GM19324 (cell line): ENCODE results near the gene SAMHD1.
"Not testable (repeated sequence)": the region's sequence is repeated elsewhere in the genome, so short reads cannot be mapped to it uniquely, and the experiment has no call there.

ENCODE experiments used
- ATAC-seq: cut with Tn5 transposase; IDR thresholded peaks from one replicate; pipeline ENCODE4 v1.9.1; 2021; ENCODE audit warnings: mild to moderate bottlenecking, moderate library complexity; ENCODE audit not compliant: unreplicated experiment, low FRiP score

The SAMHD1 gene

GRCh38 chr20:36956674-36957073, 5.2 kb upstream of the SAMHD1 start:
- no peak for ATAC-seq

- ATAC-seq: no peak
Measured at GRCh38 chr20:36956016-36956415, 4.5 kb upstream of the SAMHD1 start.

DNA sequence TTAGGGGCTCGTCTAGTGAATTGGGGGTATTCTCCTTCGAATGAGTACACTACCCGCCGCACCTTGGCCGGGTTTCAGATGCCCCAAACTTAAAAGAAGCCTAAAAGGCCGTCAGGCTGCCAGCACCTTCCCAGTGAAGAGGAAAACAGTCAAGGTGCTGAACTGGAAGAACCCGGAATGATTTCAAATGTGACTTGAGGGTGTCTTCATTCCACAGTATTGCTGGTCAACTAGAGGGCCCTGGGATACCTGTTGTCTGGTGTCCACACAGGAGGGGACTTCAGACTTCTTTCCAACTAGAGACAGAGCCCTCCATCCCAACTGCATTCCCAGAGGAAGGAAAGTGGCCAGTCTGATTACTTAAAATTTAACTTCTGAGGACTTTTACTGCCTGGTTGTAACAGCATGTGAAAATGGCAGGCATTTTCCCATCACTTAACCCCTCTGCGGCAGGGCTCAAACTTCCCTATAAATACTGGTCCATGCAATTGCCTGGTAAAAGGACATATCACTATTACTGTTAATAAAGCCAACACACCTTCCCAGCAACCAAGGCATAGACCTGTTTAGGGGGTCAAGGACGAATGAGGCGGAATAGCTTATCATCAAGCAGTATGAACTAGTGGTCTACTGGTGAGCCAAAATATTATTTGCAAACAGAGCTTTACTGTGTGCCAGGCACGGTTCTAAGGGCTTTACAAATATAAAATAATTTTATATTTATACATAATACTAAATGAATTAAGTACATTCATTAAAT, 651 bp upstream of the SAMHD1 start:
- no peak for ATAC-seq

DNA sequence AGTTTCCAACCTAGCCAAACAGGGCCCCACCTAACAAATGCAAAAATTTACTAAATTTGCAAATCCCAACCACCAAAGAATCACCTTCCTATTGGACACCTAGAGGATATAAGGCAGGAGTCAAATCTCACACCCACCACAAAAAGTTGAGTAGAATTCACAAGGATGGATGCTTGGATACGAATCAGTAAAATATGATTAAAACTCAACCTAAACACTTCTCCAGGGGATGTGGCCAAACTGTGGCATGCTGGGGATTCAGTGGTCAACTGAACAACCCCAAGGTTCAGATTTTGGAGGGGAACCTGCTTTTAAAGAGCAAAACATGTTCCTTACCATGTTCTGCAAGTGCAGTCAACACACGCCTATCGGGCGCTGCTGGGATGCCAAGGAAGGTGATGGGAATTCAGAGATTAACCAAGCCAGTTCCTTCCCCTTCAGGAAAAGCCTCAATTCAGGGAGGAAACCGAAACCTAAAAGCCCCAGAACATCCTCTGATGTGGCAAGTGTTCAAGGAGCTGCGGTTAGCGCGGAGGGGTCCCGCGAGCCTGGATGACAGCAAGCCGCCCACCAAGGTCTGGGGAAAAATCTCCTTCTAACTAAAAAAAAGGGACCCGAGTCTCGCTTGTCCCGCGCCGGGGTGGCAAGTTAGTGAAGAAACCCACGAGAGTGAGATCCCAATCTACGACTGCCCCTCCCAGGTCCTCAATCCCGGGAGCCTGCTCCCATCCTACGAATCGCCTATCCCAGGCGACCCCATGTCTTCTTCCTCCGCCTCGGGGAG, 902 bp downstream of the SAMHD1 start:
- ATAC-seq: no peak

GRCh38 chr20:36941401-36941835, 10.1 kb downstream of the SAMHD1 start:
- no peak for ATAC-seq

DNA sequence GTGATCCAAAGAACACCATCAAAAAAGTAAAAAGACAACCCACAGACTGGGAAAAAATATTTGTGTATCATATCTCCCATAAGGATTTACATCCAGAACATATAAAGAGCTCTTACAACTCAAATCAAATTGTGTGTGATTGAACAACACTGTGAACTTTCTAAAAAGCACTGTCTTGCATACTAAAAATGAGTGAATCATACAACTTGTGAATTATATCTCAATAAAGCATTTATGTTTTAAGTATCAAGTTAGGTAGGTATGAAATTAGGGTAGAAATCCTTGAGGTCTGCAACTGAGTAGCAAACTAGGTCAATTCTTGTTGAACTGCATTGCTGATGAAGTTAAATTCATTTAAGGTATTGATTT, 14.1 kb downstream of the SAMHD1 start:
- no peak for ATAC-seq

DNA sequence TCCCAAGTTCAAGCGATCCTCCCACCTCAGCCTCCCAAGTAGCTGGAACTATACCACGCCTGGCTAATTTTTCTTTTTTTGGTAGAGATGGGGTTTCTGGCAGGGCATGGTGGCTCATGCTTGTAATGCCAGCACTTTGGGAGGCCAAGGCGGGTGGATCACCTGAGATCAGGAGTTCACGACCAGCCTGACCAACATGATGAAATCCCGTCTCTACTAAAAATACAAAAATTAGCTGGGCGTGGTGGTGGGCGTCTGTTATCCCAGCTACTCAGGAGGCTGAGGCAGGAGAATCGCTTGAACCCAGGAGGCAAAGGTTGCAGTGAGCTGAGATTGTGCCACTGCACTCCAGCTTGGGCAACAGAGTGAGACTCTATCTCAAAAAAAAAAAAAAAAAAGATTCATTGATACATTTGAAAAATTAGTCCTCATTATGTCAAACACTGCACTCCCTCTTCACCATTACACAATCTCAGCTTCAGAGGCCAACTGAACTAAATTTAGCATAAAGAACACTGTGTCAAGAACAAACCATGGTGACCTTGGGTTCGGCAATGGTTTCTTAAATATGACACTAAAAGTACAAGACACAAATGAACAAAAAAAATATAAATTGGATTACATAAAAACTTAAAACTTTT, 14.6 kb downstream of the SAMHD1 start:
- not testable (repeated sequence) for ATAC-seq

DNA sequence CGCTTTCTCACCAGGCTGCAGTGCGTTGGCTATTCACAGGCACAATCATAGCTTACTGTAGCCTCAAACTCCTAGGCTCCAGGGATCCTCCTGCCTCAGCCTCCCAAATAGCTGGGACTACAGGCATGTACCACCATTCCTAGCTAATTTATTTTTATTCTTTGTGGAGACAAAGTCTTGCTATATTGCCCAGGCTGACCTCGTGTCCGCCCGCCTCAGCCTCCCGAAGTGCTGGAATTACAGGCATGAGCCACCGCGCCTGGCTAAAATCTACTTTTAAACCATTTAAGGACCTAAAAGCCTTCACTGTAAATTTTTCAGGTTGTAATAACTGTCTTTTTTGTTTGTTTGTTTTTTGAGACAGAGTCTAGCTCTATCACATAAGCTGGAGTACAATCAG, 15.2 kb downstream of the SAMHD1 start:
- ATAC-seq: no peak

DNA sequence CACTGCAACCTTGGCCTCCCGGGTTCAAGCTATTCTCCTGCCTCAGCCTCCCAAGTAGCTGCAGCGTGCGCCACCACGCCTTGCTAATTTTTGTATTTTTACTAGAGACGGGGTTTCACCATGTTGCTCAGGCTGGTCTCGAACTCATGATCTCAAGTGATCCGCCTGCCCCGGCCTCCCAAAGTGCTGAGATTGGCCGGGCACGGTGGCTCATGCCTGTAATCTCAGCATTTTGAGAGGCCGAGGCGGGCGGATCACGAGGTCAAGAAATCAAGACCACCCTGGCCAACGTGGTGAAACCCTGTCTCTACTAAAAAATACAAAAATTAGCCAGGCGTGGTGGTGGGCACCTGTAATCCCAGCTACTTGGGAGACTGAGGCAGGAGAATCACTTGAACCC, 17.9 kb downstream of the SAMHD1 start:
- ATAC-seq: not testable (repeated sequence)

DNA sequence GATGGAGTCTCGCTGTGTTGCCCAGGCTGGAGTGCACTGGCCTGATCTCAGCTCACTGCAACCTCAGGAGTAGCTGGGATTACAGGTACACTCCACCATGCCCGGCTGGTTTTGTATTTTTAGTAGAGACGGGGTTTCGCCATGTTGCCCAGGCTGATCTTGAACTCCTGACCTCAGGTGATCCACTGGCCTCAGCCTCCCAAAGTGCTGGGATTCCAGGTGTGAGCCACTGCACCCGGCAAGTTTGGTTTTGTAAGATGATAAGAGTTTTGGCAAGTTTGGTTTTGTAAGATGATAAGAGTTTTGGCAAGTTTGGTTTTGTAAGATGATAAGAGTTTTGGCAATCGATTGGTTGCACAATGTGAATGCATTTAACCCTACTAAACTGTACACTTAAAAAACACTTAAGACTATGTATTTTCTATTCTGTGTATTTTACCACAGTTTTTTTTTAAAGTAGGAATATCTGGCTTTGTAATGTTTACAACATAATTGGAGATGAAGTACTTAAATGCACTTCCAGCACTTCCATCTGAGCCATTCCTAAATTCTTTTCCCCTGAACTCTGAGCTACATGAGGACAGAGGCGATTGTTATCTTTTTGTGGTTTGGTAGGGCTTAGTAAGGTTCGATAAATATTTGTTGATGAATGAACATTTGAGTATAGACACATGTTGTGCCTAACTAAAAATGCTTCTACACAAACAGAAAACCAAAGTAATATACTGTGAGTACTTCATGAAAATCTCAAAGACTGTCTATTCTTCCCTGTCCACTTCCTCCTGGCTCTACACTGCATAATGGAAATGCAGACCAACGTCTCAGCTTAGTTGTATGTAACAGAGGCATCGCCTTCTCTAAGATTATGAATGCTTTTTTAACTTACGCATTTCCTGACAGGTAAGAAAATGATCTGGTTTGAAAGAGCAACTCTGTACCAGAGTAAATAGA, 18.8 kb downstream of the SAMHD1 start:
- ATAC-seq: no peak

- not testable (repeated sequence) for ATAC-seq
Measured at GRCh38 chr20:36932067-36932466, 19.4 kb downstream of the SAMHD1 start.

DNA sequence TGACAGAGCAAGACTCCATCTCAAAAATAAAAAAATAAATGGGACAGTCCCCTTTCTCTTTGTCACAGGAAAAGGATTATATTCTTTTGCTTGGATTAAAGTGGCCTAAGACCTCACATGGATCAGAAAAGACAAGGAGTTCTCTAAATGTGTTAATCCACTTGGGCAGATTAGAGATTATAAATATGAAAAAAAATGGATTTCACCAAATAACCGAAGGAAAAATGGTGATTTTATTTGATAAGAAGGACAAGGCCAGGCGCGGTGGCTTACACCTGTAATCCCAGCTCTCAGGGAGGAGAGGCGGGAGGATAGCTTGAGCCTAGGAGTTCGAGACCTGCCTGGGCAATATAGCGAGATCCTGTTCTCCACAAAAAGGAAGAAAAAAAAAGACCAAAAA, 21.8 kb downstream of the SAMHD1 start:
- no peak for ATAC-seq

DNA sequence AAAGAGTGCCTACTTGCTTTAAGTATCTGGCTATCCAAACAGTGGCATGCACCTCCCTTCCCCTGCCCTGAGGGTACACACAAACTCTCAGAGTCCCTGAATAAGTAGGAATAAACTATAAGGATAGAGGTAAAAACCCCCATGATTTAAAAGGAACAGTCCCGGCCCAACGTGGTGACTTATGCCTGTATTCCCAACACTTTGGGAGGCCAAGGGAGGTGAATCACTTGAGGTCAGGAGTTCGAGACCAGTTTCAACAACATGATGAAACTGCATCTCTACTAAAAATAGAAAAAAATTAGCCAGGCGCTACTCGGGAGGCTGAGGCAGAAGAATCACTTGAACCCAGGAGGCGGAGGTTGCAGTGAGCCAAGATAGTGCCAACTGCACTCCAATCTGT, 22.2 kb downstream of the SAMHD1 start:
- no peak for ATAC-seq

DNA sequence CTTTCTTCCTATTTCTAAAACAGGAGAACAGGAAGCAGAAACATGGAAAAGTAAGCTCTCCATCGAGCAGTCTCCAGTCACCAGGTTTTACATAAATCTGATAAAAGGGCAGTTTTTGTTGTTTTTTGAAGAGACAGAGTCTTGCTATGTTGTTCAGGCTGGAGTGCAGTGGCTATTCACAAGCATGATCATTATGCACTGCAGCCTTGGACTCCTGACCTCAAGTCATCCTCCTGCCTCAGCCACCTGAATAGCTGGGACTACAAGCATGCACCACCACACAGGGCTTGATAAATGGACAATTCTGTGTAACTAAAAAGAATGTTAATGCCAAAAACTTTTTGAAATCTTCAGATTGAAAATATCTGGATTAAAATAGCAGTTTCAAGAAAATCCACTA, 23.8 kb downstream of the SAMHD1 start:
- ATAC-seq: no peak

- ATAC-seq: no peak
Measured at GRCh38 chr20:36926653-36927200, 24.8 kb downstream of the SAMHD1 start.

DNA sequence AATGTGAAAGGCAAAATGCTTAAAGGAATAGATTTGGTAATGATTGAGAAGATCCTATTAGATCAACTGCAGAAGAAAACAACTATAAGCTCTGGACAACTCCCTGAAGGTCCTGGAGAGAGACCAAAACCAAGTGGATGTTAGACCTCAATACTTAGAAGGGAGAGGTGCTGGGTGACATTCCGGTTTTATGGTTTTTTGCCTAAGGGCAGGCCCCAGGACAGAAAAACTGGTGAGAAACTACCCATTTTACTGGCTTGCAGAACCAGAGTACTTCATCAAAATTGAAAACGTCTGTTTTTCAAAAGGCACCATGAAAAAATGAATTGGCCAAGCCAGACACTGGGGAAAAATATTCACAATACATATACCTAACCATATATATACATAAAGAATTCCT, 26.3 kb downstream of the SAMHD1 start:
- no peak for ATAC-seq

- no peak for ATAC-seq
Measured at GRCh38 chr20:36924167-36925045, 27.1 kb downstream of the SAMHD1 start.

DNA sequence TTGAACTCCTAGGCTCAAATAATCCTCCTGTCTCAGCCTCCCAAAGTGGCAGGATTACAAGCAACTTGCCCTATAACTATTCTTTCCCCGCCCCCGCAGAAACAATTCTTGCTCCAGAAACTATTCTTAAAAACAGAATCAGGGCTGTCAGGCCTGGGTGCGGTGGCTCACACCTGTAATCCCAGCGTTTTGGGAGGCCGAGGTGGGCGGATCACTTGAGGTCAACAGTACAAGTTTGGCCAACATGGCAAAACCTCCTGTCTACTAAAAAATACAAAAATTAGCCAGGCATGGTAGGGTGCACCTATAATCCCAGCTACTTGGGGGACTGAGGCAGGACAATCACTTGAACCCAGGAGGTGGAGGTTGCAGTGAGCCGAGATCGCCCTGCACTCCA, 31.2 kb downstream of the SAMHD1 start:
- no peak for ATAC-seq

GRCh38 chr20:36919715-36920333, 31.7 kb downstream of the SAMHD1 start:
- no peak for ATAC-seq
